Gastroesophageal sphincter (tissue), 4 donors: ENCODE data around the gene FAM193A. TPM values are rescaled to one million over a fixed set of nuclear protein-coding genes. Genes with fewer than 3 reads are reported as not detected.

Experiments
- ATAC-seq: fragments of 150-250 bp; one replicate; pipeline ENCODE4 v1.9.1; 2016; ENCODE audit warnings: mild to moderate bottlenecking, moderate library complexity
- H3K27ac ChIP-seq, 4 donors: fragments of 200-600 bp; sonication (generic) in 3 of 4; 1 replicate in 3 of 4; 2 replicates in 1 of 4; pipeline ENCODE4 v1.5.1; 2016 to 2019
- H3K27me3 ChIP-seq: fragments of 200-600 bp; sonication (generic); one replicate; pipeline ENCODE4 v1.5.1; 2019
- H3K36me3 ChIP-seq, 2 donors: fragments of 200-600 bp; sonication (generic); one replicate each; pipeline ENCODE4 v1.5.1; 2019; ENCODE audit warnings: control low read depth in 1 of 2
- H3K4me1 ChIP-seq, 3 donors: fragments of 200-600 bp; sonication (generic); 1 replicate in 2 of 3; 2 replicates in 1 of 3; pipeline ENCODE4 v1.5.1; 2016 to 2019; ENCODE audit warnings: control low read depth in 2 of 3
- H3K4me3 ChIP-seq, 2 donors: fragments of 200-600 bp; sonication (generic); one replicate each; pipeline ENCODE4 v1.5.1; 2019; ENCODE audit warnings: mild to moderate bottlenecking in 1 of 2, moderate library complexity in 1 of 2
- H3K9me3 ChIP-seq, 3 donors: fragments of 200-600 bp; sonication (generic); one replicate each; pipeline ENCODE4 v1.5.1; 2017 to 2019; ENCODE audit warnings: control low read depth in 2 of 3
- CTCF ChIP-seq, 4 experiments: fragments of 200-600 bp in 2 of 4; fragments of 450-650 bp in 2 of 4; sonication (generic) in 1 of 4; IDR thresholded peaks; one replicate each; pipeline ENCODE4 v1.5.1; 2017 to 2019; ENCODE audit warnings: antibody characterized with exemption in 4 of 4, mild to moderate bottlenecking in 2 of 4, moderate library complexity in 2 of 4
- EP300 ChIP-seq: sonication (generic); formaldehyde crosslinking; IDR thresholded peaks from one replicate; pipeline ENCODE4 v1.6.1; 2017; ENCODE audit warnings: antibody characterized with exemption, mild to moderate bottlenecking
- POLR2A ChIP-seq, 2 donors: fragments of 450-650 bp; IDR thresholded peaks; one replicate each; pipeline ENCODE4 v1.6.1; 2017; ENCODE audit warnings: antibody characterized with exemption in 2 of 2, mild to moderate bottlenecking in 2 of 2, moderate library complexity in 1 of 2
- POLR2AphosphoS5 ChIP-seq: sonication (generic); formaldehyde crosslinking; IDR thresholded peaks from one replicate; pipeline ENCODE4 v1.6.1; 2017; ENCODE audit warnings: antibody characterized with exemption
- WGBS, 2 donors: methylation state at CpG; one replicate each; pipeline ENCODE4 v1.1.5; 2018; ENCODE audit warnings: low coverage in 1 of 2; 5-methylcytosine and 5-hydroxymethylcytosine counted together
- total RNA-seq, 4 donors: library from RNA; depleted of rRNA; stranded (reverse); fragments of >200 nt; gene quantifications; one replicate each; pipeline ENCODE4 v1.1.0, GENCODE V29; 2016

FAM193A gene
- total RNA-seq, 4 donors from 2014 or later = 24.5 to 35.6 (median 30.2) TPM

GRCh38 chr4:2699534-2699933 is 163.1 kb downstream of the FAM193A start:
- peaks cover 0 to 100% of the 10 kb centered on the region in 2 donors for H3K36me3 ChIP-seq
- TF ChIP-seq POLR2AphosphoS5 (no peak), CTCF (IDR thresholded peaks at IDR 0.05) (no peak), EP300 (no peak), POLR2A (IDR thresholded peaks at IDR 0.05) (no peak)
- no peak overlapping the region for H3K4me3 ChIP-seq
- WGBS, 2 donors = 33 to 83% methylated on average over 1 to 6 of the region's 7 CpGs
- no peak overlapping the region for H3K27ac ChIP-seq
- no peaks in the 10 kb centered on the region for H3K9me3 ChIP-seq
- no peak for ATAC-seq
- H3K4me1 ChIP-seq = no peaks in the 10 kb centered on the region
- no peaks in the 10 kb centered on the region for H3K27me3 ChIP-seq

- no peak overlapping the region for H3K4me3 ChIP-seq
- peaks cover 0 to 100% of the 10 kb centered on the region in 2 donors for H3K36me3 ChIP-seq
- no peak for TF ChIP-seq POLR2AphosphoS5
- TF ChIP-seq CTCF (IDR thresholded peaks at IDR 0.05) = no peak
- TF ChIP-seq POLR2A (IDR thresholded peaks at IDR 0.05) = no peak
- no peak for TF ChIP-seq EP300
- no peaks in the 10 kb centered on the region for H3K9me3 ChIP-seq
- no peak overlapping the region for H3K27ac ChIP-seq
- 86% methylated on average over 5 of the region's 8 CpGs; no CpG with 5 or more reads in 1 of the 2 donors for WGBS, 2 donors
- no peaks in the 10 kb centered on the region for H3K4me1 ChIP-seq
- H3K27me3 ChIP-seq = no peaks in the 10 kb centered on the region
- no peak for ATAC-seq
These were observed 163.6 kb downstream of the FAM193A start for GRCh38 chr4:2700031-2700430.

GRCh38 chr4:2702361-2702760 is 165.9 kb downstream of the FAM193A start:
- peaks cover 0 to 97% of the 10 kb centered on the region in 2 donors for H3K36me3 ChIP-seq
- WGBS, 2 donors = 100% methylated on average over 2 to 5 of the region's 8 CpGs
- H3K27ac ChIP-seq = no peak overlapping the region
- H3K27me3 ChIP-seq = no peaks in the 10 kb centered on the region
- no peaks in the 10 kb centered on the region for H3K4me1 ChIP-seq
- no peaks in the 10 kb centered on the region for H3K9me3 ChIP-seq
- TF ChIP-seq POLR2A (IDR thresholded peaks at IDR 0.05) (no peak), CTCF (IDR thresholded peaks at IDR 0.05) (no peak), POLR2AphosphoS5 (no peak), EP300 (no peak)
- no peak for ATAC-seq
- no peak overlapping the region for H3K4me3 ChIP-seq

GRCh38 chr4:2702770-2703169 is 166.3 kb downstream of the FAM193A start:
- Histone ChIP-seq H3K27me3 (no peaks in the 10 kb centered on the region), H3K4me3 (no peak overlapping the region), H3K27ac (no peak overlapping the region), H3K4me1 (no peaks in the 10 kb centered on the region), H3K9me3 (no peaks in the 10 kb centered on the region), H3K36me3 (peaks cover 0 to 95% of the 10 kb centered on the region in 2 donors)
- 43 to 89% methylated on average over 2 to 7 of the region's 7 CpGs for WGBS, 2 donors
- ATAC-seq = no peak
- TF ChIP-seq CTCF (IDR thresholded peaks at IDR 0.05) = no peak
- TF ChIP-seq EP300 = no peak
- TF ChIP-seq POLR2AphosphoS5 = no peak
- TF ChIP-seq POLR2A (IDR thresholded peaks at IDR 0.05) = no peak

GRCh38 chr4:2712261-2712842 is 175.9 kb downstream of the FAM193A start:
- H3K27ac ChIP-seq = no peak overlapping the region
- H3K4me3 ChIP-seq = no peak overlapping the region
- peaks cover 0 to 50% of the 10 kb centered on the region in 2 donors for H3K36me3 ChIP-seq
- peaks cover 0 to 16% (median 10%) of the 10 kb centered on the region in 3 donors for H3K4me1 ChIP-seq
- H3K27me3 ChIP-seq = no peaks in the 10 kb centered on the region
- WGBS, 2 donors = 74 to 89% methylated on average over 7 to 9 of the region's 9 CpGs
- no peak for TF ChIP-seq POLR2A (IDR thresholded peaks at IDR 0.05)
- H3K9me3 ChIP-seq = no peaks in the 10 kb centered on the region
- ATAC-seq = no peak
